ENCODE results near the gene SFMBT2. TPM values are rescaled to one million over a fixed set of nuclear protein-coding genes. Genes with fewer than 3 reads are reported as not detected.

SFMBT2 gene
- total RNA-seq, 1 donor from 2014 or later = 7.2 TPM

DNA sequence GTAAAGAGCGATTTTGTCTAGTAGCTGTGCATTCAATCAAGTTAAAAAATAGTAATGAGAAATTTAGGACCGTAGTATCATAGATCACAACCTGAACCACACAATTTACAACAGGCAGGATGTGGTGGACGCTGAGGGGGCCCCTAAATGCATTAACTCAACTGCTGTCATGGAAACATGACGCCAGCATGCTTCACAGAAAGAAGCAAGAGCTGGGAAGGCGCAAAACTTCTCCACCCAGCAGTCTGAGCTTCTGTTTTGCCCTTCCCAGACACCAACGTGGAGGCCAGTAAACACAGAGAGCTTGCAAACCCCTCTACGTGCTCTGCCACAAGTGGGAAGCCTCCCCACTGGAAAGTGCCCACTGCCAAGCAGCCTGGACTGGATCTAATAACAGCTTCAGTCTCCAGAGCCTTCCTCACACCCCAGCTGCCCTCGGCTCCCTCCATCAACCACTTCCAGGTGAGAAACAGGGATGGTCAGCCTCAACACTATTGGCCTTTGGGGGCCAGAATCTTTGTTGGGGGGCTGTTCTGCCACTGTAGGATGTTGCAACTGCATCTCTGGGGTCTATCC lies 151.8 kb downstream of the SFMBT2 start:
- Mint-ChIP-seq H3K27ac (no peak overlapping the region), H3K27me3 (peaks cover 52% of the 10 kb centered on the region), H3K4me1 (ENCODE audit: unreplicated experiment) (peaks cover 38% of the 10 kb centered on the region), H3K36me3 (peaks cover 4% of the 10 kb centered on the region), H3K9me3 (no peaks in the 10 kb centered on the region), H3K4me3 (no peak overlapping the region)
- no peak for DNase-seq (ENCODE audit: extremely low spot score, unreplicated experiment)
- TF ChIP-seq, protein P1, sequence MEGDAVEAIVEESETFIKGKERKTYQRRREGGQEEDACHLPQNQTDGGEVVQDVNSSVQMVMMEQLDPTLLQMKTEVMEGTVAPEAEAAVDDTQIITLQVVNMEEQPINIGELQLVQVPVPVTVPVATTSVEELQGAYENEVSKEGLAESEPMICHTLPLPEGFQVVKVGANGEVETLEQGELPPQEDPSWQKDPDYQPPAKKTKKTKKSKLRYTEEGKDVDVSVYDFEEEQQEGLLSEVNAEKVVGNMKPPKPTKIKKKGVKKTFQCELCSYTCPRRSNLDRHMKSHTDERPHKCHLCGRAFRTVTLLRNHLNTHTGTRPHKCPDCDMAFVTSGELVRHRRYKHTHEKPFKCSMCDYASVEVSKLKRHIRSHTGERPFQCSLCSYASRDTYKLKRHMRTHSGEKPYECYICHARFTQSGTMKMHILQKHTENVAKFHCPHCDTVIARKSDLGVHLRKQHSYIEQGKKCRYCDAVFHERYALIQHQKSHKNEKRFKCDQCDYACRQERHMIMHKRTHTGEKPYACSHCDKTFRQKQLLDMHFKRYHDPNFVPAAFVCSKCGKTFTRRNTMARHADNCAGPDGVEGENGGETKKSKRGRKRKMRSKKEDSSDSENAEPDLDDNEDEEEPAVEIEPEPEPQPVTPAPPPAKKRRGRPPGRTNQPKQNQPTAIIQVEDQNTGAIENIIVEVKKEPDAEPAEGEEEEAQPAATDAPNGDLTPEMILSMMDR (conservative IDR thresholded peaks at IDR 0.05) = no peak

DNA sequence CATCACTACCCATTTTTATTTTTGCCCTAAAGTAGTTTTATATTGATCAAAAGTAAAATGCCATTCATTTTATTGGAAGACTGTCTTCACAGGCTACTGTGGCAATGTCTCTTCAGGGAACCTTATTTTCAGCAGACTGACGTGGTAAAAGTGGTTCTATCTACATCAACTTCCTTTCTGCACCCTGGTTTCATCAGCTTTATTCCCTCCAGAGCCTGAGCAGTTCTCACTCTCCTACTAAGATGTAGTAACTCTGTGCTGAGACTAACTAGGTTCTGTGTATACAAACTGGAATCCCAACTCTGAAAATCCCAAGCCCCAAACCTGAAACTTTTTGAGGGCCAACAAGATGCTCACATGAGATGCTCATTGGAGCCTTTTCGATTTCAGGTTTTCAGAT lies 155.3 kb downstream of the SFMBT2 start:
- Mint-ChIP-seq H3K36me3 (peaks cover 4% of the 10 kb centered on the region), H3K4me1 (ENCODE audit: unreplicated experiment) (peaks cover 24% of the 10 kb centered on the region), H3K27ac (no peak overlapping the region), H3K27me3 (peaks cover 42% of the 10 kb centered on the region), H3K4me3 (no peak overlapping the region), H3K9me3 (no peaks in the 10 kb centered on the region)
- TF ChIP-seq, protein P1 (conservative IDR thresholded peaks at IDR 0.05) = no peak
- DNase-seq (ENCODE audit: extremely low spot score, unreplicated experiment) = no peak

DNA sequence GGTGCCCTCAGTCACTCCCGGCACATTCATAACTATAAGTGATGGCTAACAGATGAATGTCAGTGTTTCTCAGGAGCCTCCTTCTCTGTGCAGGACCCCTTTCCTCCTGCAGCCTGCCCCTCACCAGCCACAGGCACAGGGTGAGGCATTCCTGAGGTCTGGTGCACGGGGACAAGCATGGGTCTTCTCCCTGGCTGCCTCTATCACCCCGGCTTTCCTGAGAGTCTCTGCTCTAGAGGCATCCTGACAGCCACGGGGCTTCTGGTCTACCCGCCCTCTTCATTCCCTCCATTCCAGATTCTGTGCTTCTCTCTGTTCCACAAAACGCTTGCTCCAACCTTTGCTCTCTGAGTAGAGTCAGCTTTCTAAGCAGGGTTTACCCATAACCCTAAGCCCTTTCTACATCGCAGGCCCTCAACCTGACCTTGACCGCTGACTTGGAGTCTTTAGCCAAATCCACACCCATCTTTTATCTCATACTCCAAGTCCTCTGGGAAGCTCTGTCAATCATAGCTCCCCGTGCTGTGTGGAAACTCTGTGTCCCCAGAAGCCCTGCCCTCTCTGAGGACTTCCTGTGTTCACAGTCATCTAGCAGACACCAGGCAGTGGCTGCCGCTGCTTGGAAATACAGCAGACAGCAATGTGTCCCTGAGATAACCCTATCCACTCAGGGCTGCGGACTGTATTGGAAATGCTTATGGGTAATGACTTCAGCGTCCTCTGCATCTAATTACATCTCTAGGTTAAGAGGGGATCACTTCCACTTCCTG lies 159.0 kb downstream of the SFMBT2 start:
- Mint-ChIP-seq H3K27me3 (peaks cover 29% of the 10 kb centered on the region), H3K27ac (no peak overlapping the region), H3K9me3 (no peaks in the 10 kb centered on the region), H3K36me3 (no peaks in the 10 kb centered on the region), H3K4me3 (no peak overlapping the region), H3K4me1 (ENCODE audit: unreplicated experiment) (peaks cover 12% of the 10 kb centered on the region)
- TF ChIP-seq, protein P1 (conservative IDR thresholded peaks at IDR 0.05) = no peak
- DNase-seq (ENCODE audit: extremely low spot score, unreplicated experiment) = no peak

DNA sequence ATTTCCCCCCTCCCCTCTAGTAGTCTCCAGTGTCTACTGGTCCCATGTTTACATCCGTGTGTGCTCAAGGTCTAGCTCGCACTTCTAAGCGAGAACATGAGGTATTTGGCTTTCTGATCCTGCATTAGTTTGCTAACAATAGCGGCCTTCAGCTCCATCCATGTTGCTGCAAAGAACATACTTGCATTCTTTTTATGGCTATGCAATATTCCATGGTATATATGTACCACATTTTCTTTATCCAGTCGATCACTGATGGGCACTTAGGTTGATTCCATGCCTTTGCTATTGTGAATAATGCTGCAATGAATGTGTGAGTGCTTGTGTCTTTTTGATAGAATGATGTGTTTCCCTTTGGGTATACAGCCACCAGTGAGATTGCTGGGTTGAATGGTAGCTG lies 160.6 kb downstream of the SFMBT2 start:
- Mint-ChIP-seq H3K9me3 (no peaks in the 10 kb centered on the region), H3K4me3 (no peak overlapping the region), H3K27me3 (peaks cover 15% of the 10 kb centered on the region), H3K4me1 (ENCODE audit: unreplicated experiment) (peaks cover 7% of the 10 kb centered on the region), H3K36me3 (no peaks in the 10 kb centered on the region), H3K27ac (no peak overlapping the region)
- no peak for DNase-seq (ENCODE audit: extremely low spot score, unreplicated experiment)
- TF ChIP-seq, protein P1 (conservative IDR thresholded peaks at IDR 0.05) = no peak

DNA sequence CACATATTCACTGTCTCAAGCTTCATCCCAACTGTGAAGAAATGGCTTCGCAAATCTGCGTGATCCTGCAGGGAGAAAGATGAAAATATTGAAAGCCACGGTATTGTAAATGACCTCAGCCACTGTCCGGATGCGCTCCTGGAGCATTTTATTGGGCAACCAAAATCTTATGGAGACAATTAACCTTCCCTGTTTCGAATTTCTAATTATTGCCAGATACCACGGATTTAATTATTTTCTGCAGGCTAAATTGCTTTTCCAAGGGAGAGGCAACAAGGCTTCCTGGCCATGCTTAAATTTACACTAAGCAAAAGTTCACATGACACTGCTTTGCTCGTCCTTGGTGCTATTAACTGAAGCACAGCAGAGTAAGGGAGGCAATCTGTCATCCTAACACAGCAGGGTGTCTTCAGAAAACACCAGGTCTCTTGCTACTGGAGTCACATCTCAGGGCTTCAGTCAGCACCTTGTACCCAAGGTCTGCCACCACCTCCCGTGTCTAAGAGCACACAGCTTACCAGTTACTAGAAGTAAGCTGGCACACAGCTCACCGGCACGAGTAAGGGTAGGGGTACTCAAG lies 162.2 kb downstream of the SFMBT2 start:
- TF ChIP-seq, protein P1 (conservative IDR thresholded peaks at IDR 0.05) = no peak
- peaks cover 16% of the 10 kb centered on the region for H3K27me3 Mint-ChIP-seq
- H3K4me1 Mint-ChIP-seq (ENCODE audit: unreplicated experiment) = peaks cover 15% of the 10 kb centered on the region
- H3K36me3 Mint-ChIP-seq = no peaks in the 10 kb centered on the region
- DNase-seq (ENCODE audit: extremely low spot score, unreplicated experiment) = no peak
- H3K4me3 Mint-ChIP-seq = no peak overlapping the region
- no peak overlapping the region for H3K27ac Mint-ChIP-seq
- H3K9me3 Mint-ChIP-seq = no peaks in the 10 kb centered on the region
